H1 (cell line): ENCODE data around the gene EME2. TPM values are rescaled to one million over a fixed set of nuclear protein-coding genes. Genes with fewer than 3 reads are reported as not detected.
"Not testable (repeated sequence)": the region's sequence is repeated elsewhere in the genome, so short reads cannot be mapped to it uniquely, and the experiment has no call there.

Experiments
- CTCF ChIA-PET: fragments of 300-600 bp; sonication (Branson Sonifier 250); formaldehyde crosslinking; loops from one replicate; lab custom pipeline; 2021; ENCODE audit not compliant: partially characterized antibody; lab: Charles Lee
- POLR2A ChIA-PET: fragments of 300-600 bp; sonication (Branson Sonifier 250); formaldehyde crosslinking; loops from one replicate; lab custom pipeline; 2021; ENCODE audit warnings: inconsistent platforms; ENCODE audit not compliant: partially characterized antibody; lab: Charles Lee
- DNase-seq, 2 experiments: peaks; one replicate each; pipeline versions ENCODE4 v3.0.0 to v3.0.0-alpha.2; 2010 to 2022; ENCODE audit warnings: low spot score in 2 of 2, low read depth in 1 of 2, mixed read lengths in 1 of 2
- FAIRE-seq: peaks from 2 replicates; lab custom pipeline; 2011; peaks lifted over from hg19 to GRCh38; lab: Jason Lieb, UNC
- H2AFZ ChIP-seq: 2 replicates; pipeline ENCODE4 v1.8.1; 2012; ENCODE audit warnings: low read length, inconsistent platforms
- H2AK5ac ChIP-seq: 2 replicates; pipeline ENCODE4 v1.6.1; 2013; ENCODE audit warnings: low read depth, low read length
- H2BK120ac ChIP-seq: replicated peaks from 2 replicates; pipeline ENCODE3; 2013; ENCODE audit warnings: low read depth, low read length, inconsistent platforms
- H2BK12ac ChIP-seq: 2 replicates; pipeline ENCODE4 v1.6.1; 2013; ENCODE audit warnings: low read depth, low read length
- H2BK15ac ChIP-seq: 2 replicates; pipeline ENCODE4 v1.6.1; 2013; ENCODE audit warnings: low read length
- H2BK20ac ChIP-seq: 2 replicates; pipeline ENCODE4 v1.6.1; 2013; ENCODE audit warnings: low read length
- H2BK5ac ChIP-seq: 2 replicates; pipeline ENCODE4 v1.6.1; 2013; ENCODE audit warnings: low read depth, low read length
- H3K14ac ChIP-seq: 2 replicates; pipeline ENCODE4 v1.6.1; 2013; ENCODE audit warnings: inconsistent platforms; ENCODE audit not compliant: insufficient read length
- H3K18ac ChIP-seq: 2 replicates; pipeline ENCODE4 v1.6.1; 2013; ENCODE audit warnings: low read length; ENCODE audit errors: extremely low read depth
- H3K23ac ChIP-seq: 2 replicates; pipeline ENCODE4 v1.6.1; 2013; ENCODE audit warnings: inconsistent platforms; ENCODE audit not compliant: insufficient read length
- H3K23me2 ChIP-seq: 2 replicates; pipeline ENCODE4 v1.6.1; 2013; ENCODE audit warnings: low read depth, low read length
- H3K27ac ChIP-seq: 2 replicates; pipeline ENCODE4 v1.6.1; 2011; ENCODE audit warnings: low read depth, low read length, inconsistent platforms
- H3K27me3 ChIP-seq, 4 experiments: replicated peaks in 1 of 4; 1 replicate in 1 of 4; 2 replicates in 3 of 4; pipeline versions ENCODE4 v1.6.1 to v1.8.1; 2011 to 2013; ENCODE audit warnings: low read length in 3 of 4, mild to moderate bottlenecking in 3 of 4, inconsistent platforms in 2 of 4, mixed read lengths in 2 of 4, moderate library complexity in 1 of 4; ENCODE audit not compliant: control insufficient read depth in 3 of 4, insufficient read depth in 3 of 4; ENCODE audit errors: extremely low read depth in 1 of 4
- H3K36me3 ChIP-seq, 4 experiments: 2 replicates each; pipeline versions ENCODE4 v1.6.1 to v1.8.1; 2011 to 2013; ENCODE audit warnings: mild to moderate bottlenecking in 4 of 4, low read length in 3 of 4, moderate library complexity in 2 of 4, control low read depth in 1 of 4, inconsistent platforms in 1 of 4; ENCODE audit not compliant: insufficient read depth in 4 of 4, control insufficient read depth in 2 of 4
- H3K4ac ChIP-seq: replicated peaks from 2 replicates; pipeline ENCODE3; 2013; ENCODE audit warnings: low read length, low read depth, mixed read lengths, inconsistent platforms; ENCODE audit not compliant: insufficient read length
- H3K4me1 ChIP-seq, 4 experiments: replicated peaks in 1 of 4; 1 replicate in 1 of 4; 2 replicates in 3 of 4; pipeline versions ENCODE4 v1.6.1 to v1.8.1; 2011 to 2013; ENCODE audit warnings: low read length in 3 of 4, inconsistent platforms in 2 of 4, mixed read lengths in 1 of 4; ENCODE audit not compliant: insufficient read depth in 4 of 4, control insufficient read depth in 3 of 4
- H3K4me2 ChIP-seq, 2 experiments: 2 replicates each; pipeline versions ENCODE4 v1.6.1 to v1.8.1; 2011 to 2013; ENCODE audit warnings: low read depth in 2 of 2, low read length in 2 of 2, control low read depth in 1 of 2, inconsistent platforms in 1 of 2, mild to moderate bottlenecking in 1 of 2; ENCODE audit not compliant: insufficient read depth in 1 of 2
- H3K4me3 ChIP-seq, 4 experiments: fragments of 200-600, 300-600 bp in 1 of 4; sonication (generic), shearing (Covaris generic), sonication (Bioruptor Twin) in 1 of 4; 2 replicates each; pipeline versions ENCODE4 v1.5.1 to v1.8.1; 2011 to 2016; ENCODE audit warnings: low read length in 4 of 4, low read depth in 3 of 4, control low read depth in 2 of 4, inconsistent platforms in 2 of 4, mild to moderate bottlenecking in 2 of 4, mixed read lengths in 1 of 4, moderate library complexity in 1 of 4; ENCODE audit not compliant: insufficient read depth in 2 of 4; ENCODE audit errors: extremely low read depth in 1 of 4
- H3K56ac ChIP-seq: replicated peaks from 2 replicates; pipeline ENCODE3; 2013; ENCODE audit warnings: low read depth, mild to moderate bottlenecking, mixed read lengths, low read length, inconsistent platforms; ENCODE audit not compliant: insufficient read length
- H3K79me1 ChIP-seq: 2 replicates; pipeline ENCODE4 v1.6.1; 2013; ENCODE audit warnings: low read depth, low read length, control low read depth
- H3K79me2 ChIP-seq, 2 experiments: 2 replicates each; pipeline versions ENCODE4 v1.6.1 to v1.8.1; 2012 to 2013; ENCODE audit warnings: low read length in 2 of 2, mild to moderate bottlenecking in 2 of 2, inconsistent platforms in 1 of 2; ENCODE audit not compliant: insufficient read depth in 2 of 2, control insufficient read depth in 1 of 2
- H3K9ac ChIP-seq, 4 experiments: replicated peaks in 1 of 4; 1 replicate in 1 of 4; 2 replicates in 3 of 4; pipeline versions ENCODE4 v1.6.1 to v1.8.1; 2011 to 2013; ENCODE audit warnings: low read depth in 3 of 4, low read length in 3 of 4, control low read depth in 2 of 4, mild to moderate bottlenecking in 2 of 4, moderate library complexity in 2 of 4, inconsistent platforms in 1 of 4; ENCODE audit errors: extremely low read depth in 1 of 4
- H3K9me3 ChIP-seq, 2 experiments: 2 replicates each; pipeline versions ENCODE4 v1.6.1 to v1.8.1; 2012 to 2013; ENCODE audit warnings: mild to moderate bottlenecking in 2 of 2, moderate library complexity in 2 of 2, control low read depth in 1 of 2, inconsistent platforms in 1 of 2, low read depth in 1 of 2, low read length in 1 of 2, mixed read lengths in 1 of 2; ENCODE audit not compliant: insufficient read depth in 2 of 2
- H4K20me1 ChIP-seq, 2 experiments: replicated peaks in 1 of 2; 2 replicates each; pipeline versions ENCODE3 to v1.8.1; 2011 to 2013; ENCODE audit warnings: inconsistent platforms in 2 of 2, low read length in 2 of 2, mild to moderate bottlenecking in 1 of 2; ENCODE audit not compliant: insufficient read depth in 2 of 2, control insufficient read depth in 1 of 2
- H4K5ac ChIP-seq: 2 replicates; pipeline ENCODE4 v1.6.1; 2013; ENCODE audit warnings: low read length, low read depth, mixed read lengths, inconsistent platforms; ENCODE audit not compliant: insufficient read length
- H4K8ac ChIP-seq: 2 replicates; pipeline ENCODE4 v1.8.0; 2013; ENCODE audit warnings: mild to moderate bottlenecking, moderate library complexity, low read length, inconsistent platforms; ENCODE audit not compliant: insufficient read depth; ENCODE audit errors: extremely low read depth
- H4K91ac ChIP-seq: replicated peaks from 2 replicates; pipeline ENCODE3; 2013; ENCODE audit warnings: low read length, mixed read lengths, inconsistent platforms; ENCODE audit not compliant: insufficient read length
- WGBS, 2 experiments: shearing (Covaris generic) in 1 of 2; methylation state at CpG; one replicate each; pipeline versions ENCODE4 v1.1.6 to v1.1.7; 2013 to 2015; ENCODE audit warnings: low lambda C conversion rate in 2 of 2, mixed read lengths in 2 of 2, inconsistent platforms in 1 of 2, low coverage in 1 of 2, missing lambda C conversion rate in 1 of 2; ENCODE audit not compliant: insufficient replicate concordance in 2 of 2, insufficient coverage in 1 of 2, insufficient read length in 1 of 2; ENCODE audit errors: extremely low coverage in 1 of 2, missing lambda C conversion rate in 1 of 2; 5-methylcytosine and 5-hydroxymethylcytosine counted together
- polyA plus RNA-seq, 7 experiments: library from polyadenylated mRNA; depleted of rRNA in 3 of 7; stranded (reverse) in 5 of 7; unstranded in 2 of 7; fragments of >200 nt in 5 of 7; fragments of 200-250 nt in 2 of 7; gene quantifications; 1 replicate in 5 of 7; 2 replicates in 1 of 7; 4 replicates in 1 of 7; pipeline versions ENCODE4 v1.2.1 to v1.2.3, GENCODE V29; 2011 to 2013; ENCODE audit warnings: missing spikeins in 2 of 7, mixed read lengths in 2 of 7
- total RNA-seq: library from RNA; stranded (reverse); fragmentation: NEBNext Ultra II Directional; extraction: Animal tissue kit (Norgen Biotek cat#: 25700); gene quantifications from 2 replicates; pipeline ENCODE4 v1.2.1, GENCODE V29; 2021

EME2 gene
- total and polyA plus RNA-seq, 2 of the 8 experiments (the other 6 are each of a cell fraction or from before 2014, with no cell fraction given), result 13.1 to 19.7 TPM

GRCh38 chr16:1732551-1732987 lies 40.0 kb upstream of the EME2 start:
- not testable (repeated sequence) for H4K8ac ChIP-seq, H2AK5ac ChIP-seq, FAIRE-seq, H3K27ac ChIP-seq, H4K5ac ChIP-seq, H3K27me3 ChIP-seq, H3K23ac ChIP-seq, H2BK5ac ChIP-seq, H3K9ac ChIP-seq, H4K91ac ChIP-seq, H2BK120ac ChIP-seq, H4K20me1 ChIP-seq, H3K56ac ChIP-seq, DNase-seq, H3K4me1 ChIP-seq, H3K23me2 ChIP-seq, H2BK20ac ChIP-seq, H3K4me2 ChIP-seq, H3K18ac ChIP-seq, H2BK12ac ChIP-seq, H3K79me1 ChIP-seq, H2AFZ ChIP-seq, H2BK15ac ChIP-seq, H3K79me2 ChIP-seq, H3K14ac ChIP-seq, H3K4ac ChIP-seq, H3K4me3 ChIP-seq
- Histone ChIP-seq H3K9me3 (peaks cover 30 to 33% of the 10 kb centered on the region in 2 experiments), H3K36me3 (peaks cover 0 to 21% (median 2%) of the 10 kb centered on the region in 4 experiments; a peak in 5 of 8 replicates)
- ChIA-PET CTCF (interaction anchor here (0.7 to 1.6 kb wide), 6 partner anchors 12 to 78 kb away, joined by 3 to 7 read pairs (median 4); no protein-coding TSS in a partner anchor), POLR2A (interaction anchor here (0.6 to 2.2 kb wide), 5 partner anchors 9 to 270 kb away, joined by 3 to 7 read pairs (median 4); partner anchors contain the start of gene MAPK8IP3)
- 93% methylated on average over 16 of the region's 21 CpGs; no CpG with 5 or more reads in 1 of the 2 experiments for WGBS, 2 experiments
